Occipital lobe (tissue), 2 donors: Measurements from ENCODE around the gene PCDHB13. TPM values are rescaled to one million over a fixed set of nuclear protein-coding genes. Genes with fewer than 3 reads are reported as not detected.

Experiments
- DNase-seq: peaks from one replicate; lab custom pipeline; 2025; lab: John Stamatoyannopoulos, UW
- total RNA-seq: library from RNA; depleted of rRNA; stranded (reverse); fragments of >200 nt; gene quantifications from one replicate; pipeline ENCODE4 v1.2.3, GENCODE V29; 2014

Gene PCDHB13
- total RNA-seq, 1 donor from 2014 or later: 9.2 TPM

- DNase-seq: no peak
These were observed 47.5 kb downstream of the PCDHB13 start for GRCh38 chr5:141261238-141261546.

Other genes starting within 250 kb of the PCDHB13 start
- gene PCDHAC2, start 247.4 kb upstream of the PCDHB13 start, total RNA-seq: 33.5 TPM
- 0.31 TPM for gene PCDHB1, start 162.5 kb upstream of the PCDHB13 start, total RNA-seq
- 14.2 TPM for gene PCDHB2, start 119.3 kb upstream of the PCDHB13 start, total RNA-seq
- 10.3 TPM for gene PCDHB3, start 113.4 kb upstream of the PCDHB13 start, total RNA-seq
- gene PCDHB4, start 92.1 kb upstream of the PCDHB13 start, total RNA-seq: 4.7 TPM
- 9.7 TPM for gene PCDHB5, start 78.7 kb upstream of the PCDHB13 start, total RNA-seq
- gene PCDHB6, start 63.9 kb upstream of the PCDHB13 start, total RNA-seq: 3.1 TPM
- gene PCDHB7, start 41.3 kb upstream of the PCDHB13 start, total RNA-seq: 13.4 TPM
- 8.6 TPM for gene PCDHB8, start 36.1 kb upstream of the PCDHB13 start, total RNA-seq
- 4.5 TPM for gene PCDHB16, start 31.5 kb upstream of the PCDHB13 start, total RNA-seq
- 6.1 TPM for gene PCDHB9, start 26.8 kb upstream of the PCDHB13 start, total RNA-seq
- gene PCDHB10, start 21.6 kb upstream of the PCDHB13 start, total RNA-seq: 13.1 TPM
- gene PCDHB11, start 14.3 kb upstream of the PCDHB13 start, total RNA-seq: 10.5 TPM
- 14.8 TPM for gene PCDHB12, start 5.2 kb upstream of the PCDHB13 start, total RNA-seq
- 13.4 TPM for gene PCDHB14, start 9.4 kb downstream of the PCDHB13 start, total RNA-seq
- 22.1 TPM for gene PCDHB15, start 31.5 kb downstream of the PCDHB13 start, total RNA-seq
- gene SLC25A2, start 90.1 kb downstream of the PCDHB13 start, total RNA-seq: not detected
- 127 TPM for gene TAF7, start 106.9 kb downstream of the PCDHB13 start, total RNA-seq
- gene PCDHGA1, start 116.6 kb downstream of the PCDHB13 start, total RNA-seq: 4.8 TPM
- 6.9 TPM for gene PCDHGA2, start 124.8 kb downstream of the PCDHB13 start, total RNA-seq
- 4.7 TPM for gene PCDHGA3, start 129.9 kb downstream of the PCDHB13 start, total RNA-seq
- 7.8 TPM for gene PCDHGB1, start 136.2 kb downstream of the PCDHB13 start, total RNA-seq
- gene PCDHGA4, start 141.1 kb downstream of the PCDHB13 start, total RNA-seq: 8.4 TPM
- 8.3 TPM for gene PCDHGB2, start 146.1 kb downstream of the PCDHB13 start, total RNA-seq
- gene PCDHGA5, start 150.2 kb downstream of the PCDHB13 start, total RNA-seq: 6.6 TPM
- gene PCDHGB3, start 156.3 kb downstream of the PCDHB13 start, total RNA-seq: 12.3 TPM
- gene PCDHGA6, start 160.0 kb downstream of the PCDHB13 start, total RNA-seq: 12.3 TPM
- gene PCDHGA7, start 168.8 kb downstream of the PCDHB13 start, total RNA-seq: 8.4 TPM
- gene PCDHGB4, start 173.8 kb downstream of the PCDHB13 start, total RNA-seq: 12.9 TPM
- 8.0 TPM for gene PCDHGA8, start 178.7 kb downstream of the PCDHB13 start, total RNA-seq
- 18.1 TPM for gene PCDHGB5, start 184.0 kb downstream of the PCDHB13 start, total RNA-seq
- 11.9 TPM for gene PCDHGA9, start 188.9 kb downstream of the PCDHB13 start, total RNA-seq
- 12.8 TPM for gene PCDHGB6, start 194.1 kb downstream of the PCDHB13 start, total RNA-seq
- gene PCDHGA10, start 199.1 kb downstream of the PCDHB13 start, total RNA-seq: 12.0 TPM
- 15.6 TPM for gene PCDHGB7, start 203.8 kb downstream of the PCDHB13 start, total RNA-seq
- gene PCDHGA11, start 207.1 kb downstream of the PCDHB13 start, total RNA-seq: 16.4 TPM
- gene PCDHGA12, start 216.6 kb downstream of the PCDHB13 start, total RNA-seq: 6.9 TPM